GM18520 (cell line): ENCODE data around the gene PPIB.
"Not testable (repeated sequence)": the region's sequence is repeated elsewhere in the genome, so short reads cannot be mapped to it uniquely, and the experiment has no call there.

Experiments used
- ATAC-seq: cut with Tn5 transposase; IDR thresholded peaks from one replicate; pipeline ENCODE4 v1.9.1; 2021; ENCODE audit not compliant: unreplicated experiment

PPIB gene

DNA sequence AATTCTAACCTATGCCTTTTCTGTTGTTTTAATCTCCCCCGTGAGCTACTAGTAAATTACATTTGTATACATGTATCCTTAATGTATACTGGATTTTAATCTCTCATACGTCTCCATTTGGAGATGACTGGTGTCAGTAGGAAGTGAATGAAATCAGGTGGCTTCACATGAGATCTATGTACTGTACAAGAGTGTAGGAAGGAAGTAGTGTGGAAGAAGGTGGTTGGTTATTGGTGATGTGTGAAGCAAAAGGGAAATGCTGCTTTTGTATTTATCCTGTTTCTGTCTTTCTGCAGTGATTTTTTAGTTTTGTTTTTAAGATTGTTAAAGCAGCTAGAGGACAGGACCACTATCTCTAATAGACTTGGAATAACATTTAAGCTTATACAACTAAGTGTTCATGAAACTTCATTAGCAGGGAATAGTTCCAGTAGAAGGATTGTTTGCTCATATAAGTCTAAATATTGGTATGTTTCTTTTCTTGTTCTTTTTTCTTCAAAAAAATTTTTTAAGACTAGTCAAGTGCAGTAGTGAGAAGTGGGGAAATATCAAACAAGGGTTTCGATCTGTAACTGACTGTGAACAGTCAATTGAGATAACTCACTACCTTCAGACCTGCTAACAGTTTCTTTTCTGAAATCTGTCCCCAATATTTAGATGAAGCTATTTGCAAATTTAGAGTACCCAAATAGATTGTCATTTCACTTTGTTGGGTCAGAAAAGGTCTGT is 51.7 kb downstream of the PPIB start:
- no peak for ATAC-seq

DNA sequence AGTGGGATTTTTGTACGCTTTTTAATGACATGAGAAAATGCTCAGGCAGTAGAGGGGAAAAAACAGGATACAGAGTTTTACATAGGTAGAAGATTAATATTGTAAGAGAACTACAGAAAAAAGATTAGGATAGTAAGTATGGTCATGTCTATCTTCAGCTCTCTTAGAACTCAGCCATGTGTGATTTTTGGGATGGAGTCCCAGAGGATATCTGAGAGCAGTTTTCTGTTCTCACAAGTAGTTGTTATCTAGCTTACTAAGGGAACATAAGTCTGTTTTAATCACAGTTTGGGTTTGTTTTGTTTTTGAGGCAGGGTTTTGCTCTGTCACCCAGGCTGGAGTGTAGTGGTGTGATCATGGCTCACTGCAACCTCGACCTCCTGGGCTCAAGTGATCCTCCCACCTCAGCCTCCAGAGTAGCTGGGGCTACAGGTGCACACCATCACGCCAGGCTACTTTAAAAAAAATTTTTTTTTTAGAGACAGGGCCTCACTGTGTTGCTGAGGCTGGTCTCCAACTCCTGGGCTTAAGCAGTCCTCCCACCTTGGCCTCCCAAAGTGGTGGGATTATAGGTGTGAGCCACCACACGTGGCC is 52.6 kb downstream of the PPIB start:
- ATAC-seq, result not testable (repeated sequence)

- ATAC-seq, result no peak
Observed at GRCh38 chr15:64107337-64107736, 55.5 kb downstream of the PPIB start.
